ENCODE results near the gene SGMS1.

Gene SGMS1

GRCh38 chr10:50542871-50543270 lies 80.9 kb downstream of the SGMS1 start:
- Histone ChIP-seq H3K36me3 (ENCODE audit: insufficient read depth, low read length) (no peaks in the 10 kb centered on the region), H3K9me2 (ENCODE audit: low read depth, low read length) (no peaks in the 10 kb centered on the region), H4K20me1 (ENCODE audit: insufficient read depth, low read length) (no peaks in the 10 kb centered on the region), H3K9me3 (ENCODE audit: low read length) (no peaks in the 10 kb centered on the region), H3K4me3 (ENCODE audit: low read depth, low read length, poor library complexity, severe bottlenecking) (no peak overlapping the region), H3K79me2 (ENCODE audit: insufficient read depth, low read length) (no peaks in the 10 kb centered on the region), H3K9ac (ENCODE audit: low read length) (no peak overlapping the region), H3F3A (ENCODE audit: insufficient read depth, low read length) (no peaks in the 10 kb centered on the region), H2AFZ (ENCODE audit: low read length) (no peak overlapping the region), H3K27ac (ENCODE audit: low read depth, low read length, poor library complexity, severe bottlenecking) (peak overlapping the region; percentile 39), H3K4me2 (ENCODE audit: low read length) (no peak overlapping the region), H3K4me1 (ENCODE audit: insufficient read depth, low read length, severe bottlenecking) (peaks cover 26% of the 10 kb centered on the region), H3K27me3 (ENCODE audit: insufficient read depth, low read length) (no peaks in the 10 kb centered on the region)
- TF ChIP-seq CTCF (IDR thresholded peaks at IDR 0.05; ENCODE audit: low read length): no peak
- TF ChIP-seq EZH2 (IDR thresholded peaks at IDR 0.05; ENCODE audit: borderline replicate concordance, low read length): no peak

- H3K4me2 ChIP-seq (ENCODE audit: low read length): no peak overlapping the region
These were observed 81.8 kb downstream of the SGMS1 start for GRCh38 chr10:50541921-50542320.

GRCh38 chr10:50541317-50541716 lies 82.4 kb downstream of the SGMS1 start:
- H3K79me2 ChIP-seq (ENCODE audit: insufficient read depth, low read length): no peaks in the 10 kb centered on the region
- no peaks in the 10 kb centered on the region for H3K9me3 ChIP-seq (ENCODE audit: low read length)
- no peak overlapping the region for H3K9ac ChIP-seq (ENCODE audit: low read length)
- no peak overlapping the region for H3K4me3 ChIP-seq (ENCODE audit: low read depth, low read length, poor library complexity, severe bottlenecking)
- H3F3A ChIP-seq (ENCODE audit: insufficient read depth, low read length): no peaks in the 10 kb centered on the region
- H3K9me2 ChIP-seq (ENCODE audit: low read depth, low read length): no peaks in the 10 kb centered on the region
- peaks cover 26% of the 10 kb centered on the region for H3K4me1 ChIP-seq (ENCODE audit: insufficient read depth, low read length, severe bottlenecking)
- H3K27ac ChIP-seq (ENCODE audit: low read depth, low read length, poor library complexity, severe bottlenecking): no peak overlapping the region
- no peak overlapping the region for H3K4me2 ChIP-seq (ENCODE audit: low read length)
- H2AFZ ChIP-seq (ENCODE audit: low read length): no peak overlapping the region
- no peaks in the 10 kb centered on the region for H4K20me1 ChIP-seq (ENCODE audit: insufficient read depth, low read length)
- no peaks in the 10 kb centered on the region for H3K27me3 ChIP-seq (ENCODE audit: insufficient read depth, low read length)
- H3K36me3 ChIP-seq (ENCODE audit: insufficient read depth, low read length): no peaks in the 10 kb centered on the region
- no peak for TF ChIP-seq CTCF (IDR thresholded peaks at IDR 0.05; ENCODE audit: low read length)
- no peak for TF ChIP-seq EZH2 (IDR thresholded peaks at IDR 0.05; ENCODE audit: borderline replicate concordance, low read length)

More at GRCh38 chr10:50541921-50542320, 81.8 kb downstream of the SGMS1 start:
- TF ChIP-seq EZH2 (IDR thresholded peaks at IDR 0.05; ENCODE audit: borderline replicate concordance, low read length) (no peak), CTCF (IDR thresholded peaks at IDR 0.05; ENCODE audit: low read length) (no peak)
- no peaks in the 10 kb centered on the region for H3F3A ChIP-seq (ENCODE audit: insufficient read depth, low read length)
- no peaks in the 10 kb centered on the region for H3K36me3 ChIP-seq (ENCODE audit: insufficient read depth, low read length)
- H3K4me1 ChIP-seq (ENCODE audit: insufficient read depth, low read length, severe bottlenecking): peaks cover 26% of the 10 kb centered on the region
- no peak overlapping the region for H3K4me3 ChIP-seq (ENCODE audit: low read depth, low read length, poor library complexity, severe bottlenecking)
- H3K9me2 ChIP-seq (ENCODE audit: low read depth, low read length): no peaks in the 10 kb centered on the region
- no peak overlapping the region for H3K27ac ChIP-seq (ENCODE audit: low read depth, low read length, poor library complexity, severe bottlenecking)
- H4K20me1 ChIP-seq (ENCODE audit: insufficient read depth, low read length): no peaks in the 10 kb centered on the region
- no peaks in the 10 kb centered on the region for H3K9me3 ChIP-seq (ENCODE audit: low read length)
- no peaks in the 10 kb centered on the region for H3K79me2 ChIP-seq (ENCODE audit: insufficient read depth, low read length)
- no peaks in the 10 kb centered on the region for H3K27me3 ChIP-seq (ENCODE audit: insufficient read depth, low read length)
- no peak overlapping the region for H2AFZ ChIP-seq (ENCODE audit: low read length)
- no peak overlapping the region for H3K9ac ChIP-seq (ENCODE audit: low read length)

Measured in OCI-LY1 (cell line).